CD14-positive monocyte (primary cell): Measurements from ENCODE around the gene DHRS7B. TPM values are rescaled to one million over a fixed set of nuclear protein-coding genes. Genes with fewer than 3 reads are reported as not detected.

Source experiments
- DNase-seq, 3 donors: peaks; one replicate each; pipeline ENCODE4 v3.0.0-alpha.2; 2011 to 2022
- H2AFZ ChIP-seq: 2 replicates; pipeline ENCODE4 v1.6.0; 2012; ENCODE audit warnings: mild to moderate bottlenecking, low read depth, low read length, inconsistent platforms; ENCODE audit not compliant: insufficient read depth, poor library complexity, severe bottlenecking
- H3K27ac ChIP-seq, 2 donors: 1 replicate in 1 of 2; 2 replicates in 1 of 2; pipeline ENCODE4 v1.5.1; 2012 to 2013; ENCODE audit warnings: low read length in 2 of 2, control low read depth in 1 of 2, inconsistent platforms in 1 of 2, low read depth in 1 of 2, mild to moderate bottlenecking in 1 of 2
- H3K27me3 ChIP-seq, 2 donors: one replicate each; pipeline versions ENCODE4 v1.6.0 to v1.6.1; 2011 to 2013; ENCODE audit warnings: low read length in 2 of 2; ENCODE audit not compliant: control insufficient read depth in 2 of 2, insufficient read depth in 2 of 2
- H3K36me3 ChIP-seq, 2 donors: replicated peaks in 1 of 2; 1 replicate in 1 of 2; 2 replicates in 1 of 2; pipeline versions ENCODE4 v1.5.1 to v1.6.1; 2012 to 2013; ENCODE audit warnings: low read length in 2 of 2, control low read depth in 1 of 2, inconsistent platforms in 1 of 2, mild to moderate bottlenecking in 1 of 2; ENCODE audit not compliant: insufficient read depth in 2 of 2, control insufficient read depth in 1 of 2
- H3K4me1 ChIP-seq, 2 donors: 1 replicate in 1 of 2; 2 replicates in 1 of 2; pipeline versions ENCODE4 v1.5.1 to v1.6.1; 2012 to 2013; ENCODE audit warnings: low read length in 2 of 2, control low read depth in 1 of 2, inconsistent platforms in 1 of 2, mild to moderate bottlenecking in 1 of 2, moderate library complexity in 1 of 2; ENCODE audit not compliant: insufficient read depth in 2 of 2, control insufficient read depth in 1 of 2
- H3K4me2 ChIP-seq: replicated peaks from 2 replicates; pipeline ENCODE3; 2012; ENCODE audit warnings: low read length, moderate library complexity, mild to moderate bottlenecking; ENCODE audit not compliant: poor library complexity, severe bottlenecking; ENCODE audit errors: extremely low read depth
- H3K4me3 ChIP-seq, 3 experiments: fragments of 200-600 bp in 1 of 3; sonication (generic) in 1 of 3; replicated peaks in 1 of 3; 1 replicate in 2 of 3; 2 replicates in 1 of 3; pipeline ENCODE4 v1.5.1; 2011 to 2013; ENCODE audit warnings: low read length in 3 of 3, mild to moderate bottlenecking in 3 of 3, control low read depth in 2 of 3, low read depth in 2 of 3, inconsistent platforms in 1 of 3, moderate library complexity in 1 of 3
- H3K79me2 ChIP-seq: 2 replicates; pipeline ENCODE4 v1.6.0; 2012; ENCODE audit warnings: mild to moderate bottlenecking, control low read depth, inconsistent platforms, low read length, moderate library complexity; ENCODE audit not compliant: insufficient read depth
- H3K9ac ChIP-seq: 2 replicates; pipeline ENCODE4 v1.6.0; 2017; ENCODE audit warnings: low read length, mild to moderate bottlenecking; ENCODE audit not compliant: insufficient read depth, poor library complexity, severe bottlenecking
- H3K9me3 ChIP-seq, 2 donors: replicated peaks in 1 of 2; 1 replicate in 1 of 2; 2 replicates in 1 of 2; pipeline versions ENCODE4 v1.5.1 to v1.6.1; 2012 to 2013; ENCODE audit warnings: low read length in 2 of 2, control low read depth in 1 of 2; ENCODE audit not compliant: control insufficient read depth in 1 of 2, insufficient read depth in 1 of 2
- H4K20me1 ChIP-seq: 2 replicates; pipeline ENCODE4 v1.6.0; 2012; ENCODE audit warnings: mild to moderate bottlenecking, low read length, control low read depth, moderate library complexity; ENCODE audit not compliant: insufficient read depth
- H3K27ac Mint-ChIP-seq, 7 donors: one replicate each; pipeline ENCODE4 v1.8.0; 2020; ENCODE audit warnings: mild to moderate bottlenecking in 7 of 7, mixed read lengths in 7 of 7, moderate library complexity in 6 of 7, inconsistent platforms in 2 of 7
- H3K27me3 Mint-ChIP-seq, 3 donors: one replicate each; pipeline ENCODE4 v1.8.0; 2021 to 2022; ENCODE audit warnings: low read depth in 3 of 3, mild to moderate bottlenecking in 3 of 3, mixed read lengths in 3 of 3, moderate library complexity in 3 of 3, inconsistent platforms in 1 of 3
- H3K36me3 Mint-ChIP-seq, 2 donors: one replicate each; pipeline ENCODE4 v1.8.0; 2020; ENCODE audit warnings: mixed read lengths in 2 of 2, inconsistent platforms in 1 of 2, mild to moderate bottlenecking in 1 of 2
- H3K4me1 Mint-ChIP-seq: one replicate; pipeline ENCODE4 v1.8.0; 2020; ENCODE audit warnings: mild to moderate bottlenecking, mixed read lengths
- H3K4me3 Mint-ChIP-seq, 2 donors: one replicate each; pipeline ENCODE4 v1.8.0; 2020; ENCODE audit warnings: mild to moderate bottlenecking in 2 of 2, mixed read lengths in 2 of 2, moderate library complexity in 1 of 2
- H3K9me3 Mint-ChIP-seq, 7 donors: one replicate each; pipeline ENCODE4 v1.8.0; 2020 to 2022; ENCODE audit warnings: mixed read lengths in 7 of 7, mild to moderate bottlenecking in 6 of 7, moderate library complexity in 6 of 7, inconsistent platforms in 2 of 7
- WGBS: methylation state at CpG from one replicate; pipeline ENCODE4 v1.1.5; 2013; ENCODE audit warnings: missing lambda C conversion rate; ENCODE audit not compliant: insufficient coverage; 5-methylcytosine and 5-hydroxymethylcytosine counted together
- intact Hi-C, 2 donors: fragments of 100-400 bp; cut with micrococcal nuclease; formaldehyde crosslinking; loops; one replicate each; pipeline versions ENCODE4 v1.15.0 to v1.15.1; 2023
- polyA plus RNA-seq, 3 donors: library from polyadenylated mRNA; depleted of rRNA in 1 of 3; unstranded in 2 of 3; stranded (reverse) in 1 of 3; fragments of 300-500 nt in 2 of 3; fragments of >200 nt in 1 of 3; fragmentation: Illumina TruSeq in 2 of 3; gene quantifications; 1 replicate in 2 of 3; 2 replicates in 1 of 3; pipeline ENCODE4 v1.2.3, GENCODE V29; 2012 to 2021
- TF ChIP-seq, protein P1 (sequence below): fragments of 200-600 bp; IDR thresholded peaks from one replicate; pipeline ENCODE4 v1.8.0; 2022; ENCODE audit warnings: antibody characterized with exemption, mild to moderate bottlenecking

Gene DHRS7B
- polyA plus RNA-seq, 3 donors = 23.2 to 37.8 (median 33.9) TPM

- H3K36me3 ChIP-seq = peaks cover 3 to 35% of the 10 kb centered on the region in 2 donors
- Mint-ChIP-seq H3K36me3 (peaks cover 25 to 43% of the 10 kb centered on the region in 2 donors), H3K9me3 (peaks cover 0 to 9% (median 6%) of the 10 kb centered on the region in 7 donors), H3K27ac (peak overlapping the region in 2 of 7 donors; percentile 20 to 52), H3K4me1 (peaks cover 50% of the 10 kb centered on the region), H3K27me3 (peaks cover 0 to 2% (median 0%) of the 10 kb centered on the region in 3 donors), H3K4me3 (no peak overlapping the region)
- no peak for DNase-seq
- H2AFZ ChIP-seq = no peak overlapping the region
- H3K4me2 ChIP-seq = no peak overlapping the region
- no peak overlapping the region for H3K9ac ChIP-seq
- H3K27ac ChIP-seq = no peak overlapping the region
- H3K4me3 ChIP-seq = no peak overlapping the region
- peaks cover 0 to 8% of the 10 kb centered on the region in 2 donors for H3K9me3 ChIP-seq
- TF ChIP-seq, protein P1, sequence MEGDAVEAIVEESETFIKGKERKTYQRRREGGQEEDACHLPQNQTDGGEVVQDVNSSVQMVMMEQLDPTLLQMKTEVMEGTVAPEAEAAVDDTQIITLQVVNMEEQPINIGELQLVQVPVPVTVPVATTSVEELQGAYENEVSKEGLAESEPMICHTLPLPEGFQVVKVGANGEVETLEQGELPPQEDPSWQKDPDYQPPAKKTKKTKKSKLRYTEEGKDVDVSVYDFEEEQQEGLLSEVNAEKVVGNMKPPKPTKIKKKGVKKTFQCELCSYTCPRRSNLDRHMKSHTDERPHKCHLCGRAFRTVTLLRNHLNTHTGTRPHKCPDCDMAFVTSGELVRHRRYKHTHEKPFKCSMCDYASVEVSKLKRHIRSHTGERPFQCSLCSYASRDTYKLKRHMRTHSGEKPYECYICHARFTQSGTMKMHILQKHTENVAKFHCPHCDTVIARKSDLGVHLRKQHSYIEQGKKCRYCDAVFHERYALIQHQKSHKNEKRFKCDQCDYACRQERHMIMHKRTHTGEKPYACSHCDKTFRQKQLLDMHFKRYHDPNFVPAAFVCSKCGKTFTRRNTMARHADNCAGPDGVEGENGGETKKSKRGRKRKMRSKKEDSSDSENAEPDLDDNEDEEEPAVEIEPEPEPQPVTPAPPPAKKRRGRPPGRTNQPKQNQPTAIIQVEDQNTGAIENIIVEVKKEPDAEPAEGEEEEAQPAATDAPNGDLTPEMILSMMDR = no peak
- no peaks in the 10 kb centered on the region for H3K27me3 ChIP-seq
- H4K20me1 ChIP-seq = peaks cover 8% of the 10 kb centered on the region
- intact Hi-C loops = loop anchor here in 1 of 2 donors (5.0 kb wide), 1 partner anchor 91 kb away; the partner anchor contains the start of gene DHRS7B
- WGBS = 100% methylated on average over 1 of the region's 3 CpGs
- H3K4me1 ChIP-seq = peaks cover 28 to 49% of the 10 kb centered on the region in 2 donors
- peaks cover 76% of the 10 kb centered on the region for H3K79me2 ChIP-seq
These were observed 91.3 kb downstream of the DHRS7B start for GRCh38 chr17:21218101-21218500.

DNA sequence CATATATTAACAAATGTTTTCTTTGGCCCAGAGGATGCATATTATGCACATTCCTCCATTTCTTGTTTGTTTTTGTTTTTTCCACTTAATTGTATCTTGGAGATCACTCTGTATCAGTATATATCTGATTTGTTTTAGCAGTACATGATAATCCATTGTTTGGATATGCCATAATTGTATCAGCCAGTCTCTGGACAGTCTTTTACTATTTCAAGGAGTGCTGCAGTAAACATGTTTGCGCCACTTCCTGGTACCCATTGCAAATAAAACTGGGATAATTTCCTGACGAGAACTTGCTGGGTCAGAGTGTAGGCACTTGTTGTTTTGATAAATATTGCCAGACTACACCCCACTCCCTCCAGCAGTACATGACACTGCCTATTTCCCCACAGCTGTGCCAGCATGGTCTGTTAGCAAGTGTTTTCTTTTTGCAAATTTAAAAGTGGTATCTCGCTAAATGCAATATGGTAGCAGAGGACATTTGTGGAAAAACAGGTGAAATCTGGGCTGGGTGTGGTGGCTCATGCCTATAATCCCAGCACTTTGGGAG lies 92.1 kb downstream of the DHRS7B start:
- H3K9ac ChIP-seq = no peak overlapping the region
- H3K36me3 ChIP-seq = peaks cover 3 to 40% of the 10 kb centered on the region in 2 donors
- peaks cover 25 to 44% of the 10 kb centered on the region in 2 donors for H3K4me1 ChIP-seq
- no peak for DNase-seq
- peak overlapping the region; percentile 28 for H3K4me2 ChIP-seq
- Mint-ChIP-seq H3K27me3 (peaks cover 0 to 2% (median 0%) of the 10 kb centered on the region in 3 donors), H3K4me3 (no peak overlapping the region), H3K9me3 (peaks cover 0 to 9% (median 6%) of the 10 kb centered on the region in 7 donors), H3K36me3 (peaks cover 32 to 45% of the 10 kb centered on the region in 2 donors), H3K4me1 (peaks cover 47% of the 10 kb centered on the region), H3K27ac (peak overlapping the region in 2 of 7 donors; percentile 49 to 52)
- H3K9me3 ChIP-seq = peaks cover 0 to 8% of the 10 kb centered on the region in 2 donors
- H2AFZ ChIP-seq = no peak overlapping the region
- peaks cover 68% of the 10 kb centered on the region for H3K79me2 ChIP-seq
- no peak overlapping the region for H3K4me3 ChIP-seq
- TF ChIP-seq, protein P1 = no peak
- peaks cover under 1% of the 10 kb centered on the region for H4K20me1 ChIP-seq
- peak overlapping the region in 1 of 2 donors; percentile 47 for H3K27ac ChIP-seq
- no peaks in the 10 kb centered on the region for H3K27me3 ChIP-seq
- intact Hi-C loops = loop anchor here in 1 of 2 donors (5.0 kb wide), 1 partner anchor 92 kb away; the partner anchor contains the start of gene DHRS7B
- 100% methylated on average over 1 of the region's 3 CpGs for WGBS
